Measurements from ENCODE around the gene KRT78. TPM values are rescaled to one million over a fixed set of nuclear protein-coding genes. Genes with fewer than 3 reads are reported as not detected.

KRT78 gene
- total and polyA plus RNA-seq, 11 donors = 0.14 TPM; not detected in 10

- H3K27me3 ChIP-seq = peaks cover 0 to 46% (median 20%) of the 10 kb centered on the region in 9 donors
- no peaks in the 10 kb centered on the region for H3K36me3 ChIP-seq
- whole genome bisulfite sequencing, 4 donors = 90 to 95% (median 93%) methylated on average over 11 of the region's 11 CpGs
- ATAC-seq = no peak
- H3K9me3 ChIP-seq = no peaks in the 10 kb centered on the region
- intact Hi-C loops (cut with DNase I) = no loop called here
- TF ChIP-seq, protein P1, sequence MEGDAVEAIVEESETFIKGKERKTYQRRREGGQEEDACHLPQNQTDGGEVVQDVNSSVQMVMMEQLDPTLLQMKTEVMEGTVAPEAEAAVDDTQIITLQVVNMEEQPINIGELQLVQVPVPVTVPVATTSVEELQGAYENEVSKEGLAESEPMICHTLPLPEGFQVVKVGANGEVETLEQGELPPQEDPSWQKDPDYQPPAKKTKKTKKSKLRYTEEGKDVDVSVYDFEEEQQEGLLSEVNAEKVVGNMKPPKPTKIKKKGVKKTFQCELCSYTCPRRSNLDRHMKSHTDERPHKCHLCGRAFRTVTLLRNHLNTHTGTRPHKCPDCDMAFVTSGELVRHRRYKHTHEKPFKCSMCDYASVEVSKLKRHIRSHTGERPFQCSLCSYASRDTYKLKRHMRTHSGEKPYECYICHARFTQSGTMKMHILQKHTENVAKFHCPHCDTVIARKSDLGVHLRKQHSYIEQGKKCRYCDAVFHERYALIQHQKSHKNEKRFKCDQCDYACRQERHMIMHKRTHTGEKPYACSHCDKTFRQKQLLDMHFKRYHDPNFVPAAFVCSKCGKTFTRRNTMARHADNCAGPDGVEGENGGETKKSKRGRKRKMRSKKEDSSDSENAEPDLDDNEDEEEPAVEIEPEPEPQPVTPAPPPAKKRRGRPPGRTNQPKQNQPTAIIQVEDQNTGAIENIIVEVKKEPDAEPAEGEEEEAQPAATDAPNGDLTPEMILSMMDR (IDR thresholded peaks at IDR 0.05) = no peak
- no peak for TF ChIP-seq POLR2A (IDR thresholded peaks at IDR 0.05)
- H3K4me1 ChIP-seq = peaks cover 0 to 6% (median 0%) of the 10 kb centered on the region in 12 donors
- DNase-seq = no peak
- no peak overlapping the region for H3K27ac ChIP-seq
- H3K4me3 ChIP-seq = no peak overlapping the region
These were observed 59.7 kb downstream of the KRT78 start for GRCh38 chr12:52788876-52789636.

DNA sequence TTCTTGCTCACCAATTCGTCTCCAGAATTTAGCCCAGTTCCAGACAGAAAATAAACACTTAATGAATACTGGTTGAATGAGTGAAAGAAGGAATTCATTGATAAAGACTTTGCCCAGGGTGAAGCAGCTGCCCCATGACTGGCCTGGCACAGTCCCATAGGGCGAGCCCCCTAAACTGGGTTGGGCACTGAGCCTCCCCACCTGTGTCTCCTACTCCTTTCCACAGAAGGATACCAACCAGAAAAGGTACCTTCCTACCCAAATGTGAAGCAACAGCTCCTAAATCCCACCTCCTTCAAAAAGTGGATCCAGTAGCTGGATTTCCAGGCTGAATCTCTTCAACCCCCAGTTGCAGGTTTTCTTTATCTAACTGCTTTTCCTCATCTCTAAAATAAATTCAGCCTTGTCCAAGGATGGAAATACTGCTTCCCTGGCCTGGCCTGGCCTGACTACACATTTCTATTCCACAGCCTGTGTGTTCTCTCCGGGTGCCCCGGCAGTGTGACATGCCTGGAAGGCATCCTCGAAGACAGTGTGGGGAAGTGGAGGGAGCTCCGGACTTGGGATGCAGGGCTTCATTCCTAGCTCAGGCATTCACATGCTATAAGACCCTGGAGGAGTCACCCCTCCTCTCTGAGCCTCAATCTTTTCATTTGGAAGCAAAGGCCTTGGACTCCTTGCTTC, 60.5 kb downstream of the KRT78 start:
- no peak for TF ChIP-seq POLR2A (IDR thresholded peaks at IDR 0.05)
- TF ChIP-seq, protein P1 (IDR thresholded peaks at IDR 0.05) = no peak
- Histone ChIP-seq H3K36me3 (no peaks in the 10 kb centered on the region), H3K4me3 (no peak overlapping the region), H3K27me3 (peaks cover 0 to 44% (median 20%) of the 10 kb centered on the region in 9 donors), H3K9me3 (no peaks in the 10 kb centered on the region), H3K4me1 (peaks cover 0 to 6% (median 0%) of the 10 kb centered on the region in 12 donors), H3K27ac (no peak overlapping the region)
- intact Hi-C loops (cut with DNase I) = no loop called here
- no peak for DNase-seq
- WGBS, 4 donors = 66 to 87% (median 75%) methylated on average over 6 of the region's 6 CpGs
- no peak for ATAC-seq

Other genes starting within 250 kb of the KRT78 start
- not detected for gene KRT72, start 247.5 kb downstream of the KRT78 start, total RNA-seq
- not detected for gene KRT72, start 247.5 kb downstream of the KRT78 start, polyA plus RNA-seq
- gene KRT73, start 230.4 kb downstream of the KRT78 start, total RNA-seq = not detected
- not detected for gene KRT73, start 230.4 kb downstream of the KRT78 start, polyA plus RNA-seq
- not detected for gene KRT2, start 196.8 kb downstream of the KRT78 start, total RNA-seq
- gene KRT2, start 196.8 kb downstream of the KRT78 start, polyA plus RNA-seq = not detected
- gene KRT1, start 168.6 kb downstream of the KRT78 start, total RNA-seq = under 1 TPM in 1 of 9 donors, not detected in 8; 0.35 TPM
- not detected for gene KRT1, start 168.6 kb downstream of the KRT78 start, polyA plus RNA-seq
- not detected for gene KRT77, start 145.5 kb downstream of the KRT78 start, total RNA-seq
- not detected for gene KRT77, start 145.5 kb downstream of the KRT78 start, polyA plus RNA-seq
- gene KRT76, start 71.6 kb downstream of the KRT78 start, total RNA-seq = not detected
- gene KRT76, start 71.6 kb downstream of the KRT78 start, polyA plus RNA-seq = not detected
- not detected for gene KRT3, start 52.9 kb downstream of the KRT78 start, total RNA-seq
- not detected for gene KRT3, start 52.9 kb downstream of the KRT78 start, polyA plus RNA-seq
- not detected for gene KRT4, start 34.9 kb downstream of the KRT78 start, total RNA-seq
- under 1 TPM in 1 of 2 donors, not detected in 1; 0.51 TPM for gene KRT4, start 34.9 kb downstream of the KRT78 start, polyA plus RNA-seq
- not detected for gene KRT79, start 14.7 kb downstream of the KRT78 start, total RNA-seq
- under 1 TPM in 1 of 2 donors, not detected in 1; 0.24 TPM for gene KRT79, start 14.7 kb downstream of the KRT78 start, polyA plus RNA-seq
- 100 to 1,000 TPM in 6 of 9 donors, 10 to 100 TPM in 3; 79.9 to 210 (median 110) TPM for gene KRT8, start 56.1 kb upstream of the KRT78 start, total RNA-seq
- gene KRT8, start 56.1 kb upstream of the KRT78 start, polyA plus RNA-seq = 100 to 1,000 TPM; 139 to 227 TPM
- gene KRT18, start 100.1 kb upstream of the KRT78 start, total RNA-seq = 10 to 100 TPM in 3 of 9 donors, 1 to 10 TPM in 6; 3.4 to 88.2 (median 6.9) TPM
- gene KRT18, start 100.1 kb upstream of the KRT78 start, polyA plus RNA-seq = 1 to 10 TPM; 6.1 to 8.7 TPM
- gene EIF4B, start 157.5 kb upstream of the KRT78 start, total RNA-seq = 100 to 1,000 TPM; 307 to 481 (median 348) TPM
- gene EIF4B, start 157.5 kb upstream of the KRT78 start, polyA plus RNA-seq = 100 to 1,000 TPM in 1 of 2 donors, 10 to 100 TPM in 1; 52.0 to 172 TPM
- 100 to 1,000 TPM in 3 of 9 donors, 10 to 100 TPM in 6; 56.0 to 193 (median 88.4) TPM for gene TNS2, start 201.1 kb upstream of the KRT78 start, total RNA-seq
- 100 to 1,000 TPM in 1 of 2 donors, 10 to 100 TPM in 1; 58.7 to 133 TPM for gene TNS2, start 201.1 kb upstream of the KRT78 start, polyA plus RNA-seq
- gene SPRYD3, start 230.4 kb upstream of the KRT78 start, total RNA-seq = 10 to 100 TPM; 42.9 to 72.6 (median 48.5) TPM
- gene SPRYD3, start 230.4 kb upstream of the KRT78 start, polyA plus RNA-seq = 10 to 100 TPM; 26.0 to 94.7 TPM
- 100 to 1,000 TPM in 3 of 9 donors, 10 to 100 TPM in 6; 18.3 to 132 (median 42.6) TPM for gene IGFBP6, start 248.7 kb upstream of the KRT78 start, total RNA-seq
- 10 to 100 TPM; 28.8 to 81.6 TPM for gene IGFBP6, start 248.7 kb upstream of the KRT78 start, polyA plus RNA-seq

Measured in heart left ventricle (tissue), 16 donors.